Measurements from ENCODE around the gene KHDRBS2. TPM values are rescaled to one million over a fixed set of nuclear protein-coding genes. Genes with fewer than 3 reads are reported as not detected.

Gene KHDRBS2
- total RNA-seq, 1 donor from 2014 or later: not detected

- Histone ChIP-seq H3K27me3 (ENCODE audit: insufficient read depth, low read length) (no peaks in the 10 kb centered on the region), H2AFZ (ENCODE audit: low read depth, low read length) (no peak overlapping the region), H3K9ac (ENCODE audit: low read length) (no peak overlapping the region), H3K79me2 (ENCODE audit: insufficient read depth, low read length) (no peaks in the 10 kb centered on the region), H3K4me2 (ENCODE audit: low read length) (no peak overlapping the region), H3K4me3 (ENCODE audit: insufficient read depth, low read depth, low read length) (no peak overlapping the region), H3K36me3 (ENCODE audit: insufficient read depth, low read length) (no peaks in the 10 kb centered on the region), H4K20me1 (ENCODE audit: insufficient read depth, low read length) (no peaks in the 10 kb centered on the region), H3K4me1 (ENCODE audit: insufficient read depth, low read length) (no peaks in the 10 kb centered on the region), H3K9me3 (ENCODE audit: insufficient read depth, low read depth, low read length) (peaks cover 4% of the 10 kb centered on the region), H3K27ac (ENCODE audit: low read depth, low read length) (no peak overlapping the region)
- no peak for FAIRE-seq
- H3K27ac Mint-ChIP-seq (ENCODE audit: unreplicated experiment): no peak overlapping the region
- H3K4me1 Mint-ChIP-seq (ENCODE audit: low read depth, unreplicated experiment): no peaks in the 10 kb centered on the region
- H3K4me3 Mint-ChIP-seq (ENCODE audit: unreplicated experiment): no peak overlapping the region
- no peaks in the 10 kb centered on the region for H3K9me3 Mint-ChIP-seq (ENCODE audit: unreplicated experiment)
- H3K36me3 Mint-ChIP-seq (ENCODE audit: low read depth, unreplicated experiment): no peaks in the 10 kb centered on the region
- no peak for TF ChIP-seq EZH2 (IDR thresholded peaks at IDR 0.05; ENCODE audit: insufficient read depth, low read length)
- TF ChIP-seq, protein P1, sequence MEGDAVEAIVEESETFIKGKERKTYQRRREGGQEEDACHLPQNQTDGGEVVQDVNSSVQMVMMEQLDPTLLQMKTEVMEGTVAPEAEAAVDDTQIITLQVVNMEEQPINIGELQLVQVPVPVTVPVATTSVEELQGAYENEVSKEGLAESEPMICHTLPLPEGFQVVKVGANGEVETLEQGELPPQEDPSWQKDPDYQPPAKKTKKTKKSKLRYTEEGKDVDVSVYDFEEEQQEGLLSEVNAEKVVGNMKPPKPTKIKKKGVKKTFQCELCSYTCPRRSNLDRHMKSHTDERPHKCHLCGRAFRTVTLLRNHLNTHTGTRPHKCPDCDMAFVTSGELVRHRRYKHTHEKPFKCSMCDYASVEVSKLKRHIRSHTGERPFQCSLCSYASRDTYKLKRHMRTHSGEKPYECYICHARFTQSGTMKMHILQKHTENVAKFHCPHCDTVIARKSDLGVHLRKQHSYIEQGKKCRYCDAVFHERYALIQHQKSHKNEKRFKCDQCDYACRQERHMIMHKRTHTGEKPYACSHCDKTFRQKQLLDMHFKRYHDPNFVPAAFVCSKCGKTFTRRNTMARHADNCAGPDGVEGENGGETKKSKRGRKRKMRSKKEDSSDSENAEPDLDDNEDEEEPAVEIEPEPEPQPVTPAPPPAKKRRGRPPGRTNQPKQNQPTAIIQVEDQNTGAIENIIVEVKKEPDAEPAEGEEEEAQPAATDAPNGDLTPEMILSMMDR (IDR thresholded peaks at IDR 0.05; ENCODE audit: insufficient read depth, low read depth, low read length): no peak
- DNase-seq (ENCODE audit: low read depth): no peak
- no peaks in the 10 kb centered on the region for H3K27me3 Mint-ChIP-seq (ENCODE audit: low read depth, unreplicated experiment)
Measured at GRCh38 chr6:61949161-61949560, 336.9 kb downstream of the KHDRBS2 start.

GRCh38 chr6:61947311-61947947 is 338.6 kb downstream of the KHDRBS2 start:
- no peaks in the 10 kb centered on the region for H3K4me1 ChIP-seq (ENCODE audit: insufficient read depth, low read length)
- FAIRE-seq (no peak), DNase-seq (ENCODE audit: low read depth) (no peak)
- no peak overlapping the region for H2AFZ ChIP-seq (ENCODE audit: low read depth, low read length)
- no peaks in the 10 kb centered on the region for H3K27me3 ChIP-seq (ENCODE audit: insufficient read depth, low read length)
- no peaks in the 10 kb centered on the region for H3K36me3 ChIP-seq (ENCODE audit: insufficient read depth, low read length)
- H3K4me3 ChIP-seq (ENCODE audit: insufficient read depth, low read depth, low read length): no peak overlapping the region
- Mint-ChIP-seq H3K9me3 (ENCODE audit: unreplicated experiment) (no peaks in the 10 kb centered on the region), H3K4me3 (ENCODE audit: unreplicated experiment) (no peak overlapping the region), H3K4me1 (ENCODE audit: low read depth, unreplicated experiment) (peaks cover 5% of the 10 kb centered on the region), H3K27me3 (ENCODE audit: low read depth, unreplicated experiment) (no peaks in the 10 kb centered on the region), H3K36me3 (ENCODE audit: low read depth, unreplicated experiment) (no peaks in the 10 kb centered on the region), H3K27ac (ENCODE audit: unreplicated experiment) (no peak overlapping the region)
- no peaks in the 10 kb centered on the region for H4K20me1 ChIP-seq (ENCODE audit: insufficient read depth, low read length)
- H3K79me2 ChIP-seq (ENCODE audit: insufficient read depth, low read length): no peaks in the 10 kb centered on the region
- H3K9ac ChIP-seq (ENCODE audit: low read length): no peak overlapping the region
- H3K9me3 ChIP-seq (ENCODE audit: insufficient read depth, low read depth, low read length): peaks cover 4% of the 10 kb centered on the region
- H3K4me2 ChIP-seq (ENCODE audit: low read length): no peak overlapping the region
- TF ChIP-seq EZH2 (IDR thresholded peaks at IDR 0.05; ENCODE audit: insufficient read depth, low read length): no peak
- TF ChIP-seq, protein P1 (IDR thresholded peaks at IDR 0.05; ENCODE audit: insufficient read depth, low read depth, low read length): no peak
- H3K27ac ChIP-seq (ENCODE audit: low read depth, low read length): no peak overlapping the region

- Histone ChIP-seq H3K36me3 (ENCODE audit: insufficient read depth, low read length) (no peaks in the 10 kb centered on the region), H3K9me3 (ENCODE audit: insufficient read depth, low read depth, low read length) (peaks cover 8% of the 10 kb centered on the region), H3K4me2 (ENCODE audit: low read length) (no peak overlapping the region), H3K4me1 (ENCODE audit: insufficient read depth, low read length) (no peaks in the 10 kb centered on the region), H2AFZ (ENCODE audit: low read depth, low read length) (no peak overlapping the region), H3K4me3 (ENCODE audit: insufficient read depth, low read depth, low read length) (no peak overlapping the region), H3K9ac (ENCODE audit: low read length) (no peak overlapping the region), H4K20me1 (ENCODE audit: insufficient read depth, low read length) (no peaks in the 10 kb centered on the region), H3K27ac (ENCODE audit: low read depth, low read length) (no peak overlapping the region), H3K79me2 (ENCODE audit: insufficient read depth, low read length) (no peaks in the 10 kb centered on the region), H3K27me3 (ENCODE audit: insufficient read depth, low read length) (no peaks in the 10 kb centered on the region)
- H3K4me3 Mint-ChIP-seq (ENCODE audit: unreplicated experiment): no peak overlapping the region
- FAIRE-seq: no peak
- no peaks in the 10 kb centered on the region for H3K36me3 Mint-ChIP-seq (ENCODE audit: low read depth, unreplicated experiment)
- H3K27ac Mint-ChIP-seq (ENCODE audit: unreplicated experiment): no peak overlapping the region
- no peaks in the 10 kb centered on the region for H3K9me3 Mint-ChIP-seq (ENCODE audit: unreplicated experiment)
- no peaks in the 10 kb centered on the region for H3K27me3 Mint-ChIP-seq (ENCODE audit: low read depth, unreplicated experiment)
- no peak for DNase-seq (ENCODE audit: low read depth)
- TF ChIP-seq EZH2 (IDR thresholded peaks at IDR 0.05; ENCODE audit: insufficient read depth, low read length): no peak
- TF ChIP-seq, protein P1 (IDR thresholded peaks at IDR 0.05; ENCODE audit: insufficient read depth, low read depth, low read length): no peak
- H3K4me1 Mint-ChIP-seq (ENCODE audit: low read depth, unreplicated experiment): peaks cover 5% of the 10 kb centered on the region
Measured at GRCh38 chr6:61940919-61941318, 345.1 kb downstream of the KHDRBS2 start.

Data from astrocyte (in vitro differentiated cells and primary cell).